ENCODE results near the gene FMN1. TPM values are rescaled to one million over a fixed set of nuclear protein-coding genes. Genes with fewer than 3 reads are reported as not detected.

Gene FMN1
- polyA plus RNA-seq, 3 donors: 0.55 to 1.1 (median 1.0) TPM

DNA sequence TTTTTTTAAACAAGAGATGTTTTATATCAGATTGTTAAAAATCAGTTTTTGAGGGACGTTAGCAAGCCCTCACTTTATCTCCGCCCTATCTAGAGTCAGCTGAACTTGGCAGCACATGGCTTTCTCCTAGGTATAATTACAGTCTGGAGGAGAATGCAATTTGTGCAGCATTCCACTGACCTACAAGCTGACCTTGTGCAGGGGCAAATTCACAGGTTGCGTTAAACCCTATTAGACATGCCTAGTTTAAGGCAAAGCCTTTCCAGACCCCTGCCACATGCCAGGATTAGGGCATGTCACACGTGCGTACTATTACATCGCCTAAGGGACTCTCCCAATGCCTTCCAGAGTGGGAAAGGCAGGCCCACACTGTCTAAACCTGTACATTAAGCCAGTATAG is 252.7 kb downstream of the FMN1 start:
- no peak overlapping the region for H3K27ac ChIP-seq (ENCODE audit: low read depth, low read length)
- 65 to 84% (median 79%) methylated on average over 6 of the region's 6 CpGs for WGBS, 3 donors

DNA sequence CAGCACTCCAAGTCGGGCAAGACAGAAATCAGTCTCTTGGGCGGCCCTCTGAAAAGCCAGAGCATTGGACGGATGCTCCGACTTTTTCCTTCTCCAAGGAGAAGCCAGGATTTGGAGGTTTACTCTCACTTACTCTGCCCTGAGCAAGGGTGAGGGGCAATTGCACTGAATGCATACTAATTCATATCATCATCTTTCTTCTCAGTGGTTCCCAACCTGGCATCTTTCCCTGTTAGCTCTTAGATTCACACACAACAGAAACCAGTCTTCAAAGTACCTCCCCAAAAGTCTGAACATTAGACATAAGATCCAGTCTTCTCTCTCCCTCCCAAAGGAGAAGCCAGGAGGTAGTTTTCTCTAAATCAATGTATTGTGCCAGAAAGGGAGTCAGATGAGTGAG is 257.5 kb downstream of the FMN1 start:
- no peak overlapping the region for H3K27ac ChIP-seq (ENCODE audit: low read depth, low read length)
- WGBS, 3 donors: 83 to 92% (median 89%) methylated on average over 4 of the region's 4 CpGs

DNA sequence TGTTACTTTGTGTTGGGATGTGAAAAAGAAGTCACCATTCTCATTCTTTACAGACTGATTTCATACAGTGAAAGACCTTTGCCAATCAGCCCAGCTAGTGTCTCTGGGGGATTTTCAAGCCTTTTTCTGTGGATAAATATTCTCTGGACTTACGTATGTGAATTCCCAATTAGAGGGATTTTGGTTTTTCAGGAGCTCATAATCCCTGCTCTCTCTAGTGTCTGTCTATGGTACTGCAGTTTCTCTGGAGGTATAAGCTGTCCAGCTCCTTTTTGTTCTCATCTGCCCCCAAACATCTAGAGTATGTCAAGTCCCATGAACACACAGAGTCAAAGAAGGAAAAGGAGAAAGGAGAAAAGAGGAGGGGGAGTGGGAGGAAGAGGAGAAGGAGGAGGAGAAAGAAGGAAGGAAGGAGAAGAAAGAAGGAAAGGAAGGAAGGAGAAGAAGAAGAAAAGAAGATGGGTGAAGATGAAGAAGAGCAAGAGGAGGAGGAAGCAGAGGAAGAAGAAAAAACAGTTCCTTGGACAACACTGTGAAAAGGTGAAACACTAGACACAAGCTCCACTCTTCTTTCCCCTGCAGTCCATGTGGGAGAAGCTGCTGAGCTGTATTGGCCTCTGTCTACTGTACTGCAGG is 258.1 kb downstream of the FMN1 start:
- WGBS, 3 donors: 36 to 41% (median 41%) methylated on average over 1 of the region's 1 CpG
- H3K27ac ChIP-seq (ENCODE audit: low read depth, low read length): no peak overlapping the region

DNA sequence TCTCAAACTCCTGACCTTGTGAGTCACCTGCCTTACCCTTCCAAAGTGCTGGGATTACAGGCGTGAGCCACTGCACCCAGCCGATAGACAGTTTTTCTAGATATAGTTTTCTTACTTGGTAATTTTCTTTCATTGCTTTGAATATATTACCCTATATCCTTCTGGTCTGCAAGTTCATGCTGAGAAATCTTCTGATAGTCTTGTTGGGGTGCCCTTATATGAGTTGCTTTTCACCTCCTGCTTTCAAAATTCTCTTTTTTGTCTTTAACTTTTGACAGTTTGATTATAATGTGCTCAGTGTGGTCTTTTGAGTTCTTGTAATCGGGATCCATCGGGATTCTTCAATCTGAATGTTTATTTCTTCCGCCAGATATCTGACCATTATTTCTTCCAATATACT is 259.4 kb downstream of the FMN1 start:
- WGBS, 3 donors: 96 to 99% (median 98%) methylated on average over 5 of the region's 5 CpGs
- H3K27ac ChIP-seq (ENCODE audit: low read depth, low read length): no peak overlapping the region

DNA sequence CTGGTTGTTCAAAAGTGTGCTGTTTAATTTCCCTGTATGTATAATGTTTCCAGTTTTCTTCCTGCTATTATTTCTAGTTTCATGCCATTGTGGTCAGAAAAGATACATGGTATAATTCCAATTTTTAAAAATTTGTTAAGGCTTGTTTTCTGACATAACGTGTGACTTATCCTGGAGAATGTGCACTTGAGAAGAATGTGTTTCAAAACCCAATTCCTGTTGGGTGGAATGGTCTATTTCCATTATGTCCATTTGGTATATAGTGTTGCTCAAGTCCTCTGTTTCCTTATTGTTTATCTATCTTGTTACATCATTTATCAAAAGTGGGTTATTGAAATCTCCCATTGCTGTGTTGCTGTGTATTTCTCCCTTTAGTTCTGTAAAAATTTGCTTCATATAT is 261.3 kb downstream of the FMN1 start:
- WGBS, 3 donors: 94 to 98% (median 98%) methylated on average over 1 of the region's 1 CpG
- no peak overlapping the region for H3K27ac ChIP-seq (ENCODE audit: low read depth, low read length)

DNA sequence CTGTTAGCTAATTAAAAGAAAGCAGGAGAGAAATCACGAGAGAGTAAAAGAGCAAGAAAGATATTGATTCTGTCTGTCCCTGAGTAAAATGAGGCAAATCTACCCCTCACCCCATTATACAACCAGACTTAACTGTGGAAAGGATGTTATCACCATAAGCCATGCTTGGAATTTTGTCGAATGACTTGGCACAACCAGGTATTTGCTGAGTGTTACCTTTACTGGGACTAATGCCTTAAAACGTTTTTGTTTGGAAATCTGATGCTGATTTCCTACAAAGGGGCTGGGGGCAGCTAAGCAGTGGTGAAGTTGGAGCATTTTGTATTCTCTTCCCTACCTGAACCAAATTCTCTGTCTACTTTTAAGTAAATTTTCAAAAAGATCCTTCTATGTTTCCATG is 265.6 kb downstream of the FMN1 start:
- WGBS, 3 donors: 30 to 64% (median 51%) methylated on average over 3 of the region's 3 CpGs
- H3K27ac ChIP-seq (ENCODE audit: low read depth, low read length): no peak overlapping the region

DNA sequence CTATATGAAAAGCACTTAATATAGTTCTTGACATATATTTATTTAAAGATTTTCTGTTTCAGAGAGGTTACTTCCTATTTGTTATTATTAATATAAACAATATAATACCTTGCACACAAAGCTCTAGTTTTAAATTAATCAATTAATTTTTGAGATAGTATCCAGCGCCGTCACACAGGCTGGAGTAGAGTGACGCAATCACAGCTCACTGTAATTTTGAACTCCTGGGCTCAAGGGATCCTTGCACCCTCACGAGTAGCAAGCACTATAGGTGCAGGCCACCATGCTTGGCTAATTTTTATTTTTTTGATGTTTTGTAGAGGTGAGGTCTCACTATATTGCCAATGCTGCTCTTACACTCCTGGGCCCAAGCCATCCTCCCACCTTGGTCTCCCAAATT is 267.4 kb downstream of the FMN1 start:
- no peak overlapping the region for H3K27ac ChIP-seq (ENCODE audit: low read depth, low read length)
- WGBS, 3 donors: 68 to 91% (median 81%) methylated on average over 4 of the region's 4 CpGs

DNA sequence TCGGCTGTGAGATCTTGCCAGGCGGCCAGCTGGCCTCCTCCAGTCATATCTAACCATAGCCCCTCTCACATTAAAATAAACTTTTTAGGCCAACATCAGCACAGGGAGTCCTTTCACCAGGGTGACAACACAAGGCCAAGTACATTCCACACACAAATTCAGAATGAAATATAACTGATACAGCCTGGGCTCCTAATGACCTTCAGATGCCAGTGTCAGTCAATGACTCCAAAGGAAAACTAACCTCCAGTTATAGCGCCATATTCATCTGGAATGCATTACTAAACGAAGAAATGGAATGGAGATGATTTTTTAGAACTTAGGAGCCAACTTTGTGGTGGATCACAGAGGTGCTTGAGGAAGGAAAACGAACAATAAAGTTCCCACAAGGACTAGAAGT is 271.3 kb downstream of the FMN1 start:
- WGBS, 3 donors: 81 to 83% (median 82%) methylated on average over 5 of the region's 5 CpGs
- H3K27ac ChIP-seq (ENCODE audit: low read depth, low read length): no peak overlapping the region

DNA sequence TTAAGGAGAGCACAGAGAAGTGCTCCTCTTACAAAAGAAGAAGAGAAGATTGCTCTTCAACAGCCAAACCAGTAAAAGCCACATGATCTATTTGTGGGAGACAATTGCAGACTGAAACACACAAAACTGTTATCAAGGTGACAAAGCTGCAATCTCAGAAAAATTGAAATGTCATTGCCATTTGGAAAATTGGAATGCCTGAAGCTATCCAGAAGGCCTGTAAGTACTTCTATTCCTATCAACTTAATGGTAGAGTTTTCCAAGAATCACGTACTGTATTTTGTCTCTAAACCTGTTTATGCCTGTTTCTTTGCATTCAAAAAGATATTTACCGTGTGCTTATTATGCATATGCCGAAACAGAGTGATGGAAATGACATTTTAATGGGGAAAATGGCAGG is 272.0 kb downstream of the FMN1 start:
- 54 to 91% (median 72%) methylated on average over 3 of the region's 3 CpGs for WGBS, 3 donors

DNA sequence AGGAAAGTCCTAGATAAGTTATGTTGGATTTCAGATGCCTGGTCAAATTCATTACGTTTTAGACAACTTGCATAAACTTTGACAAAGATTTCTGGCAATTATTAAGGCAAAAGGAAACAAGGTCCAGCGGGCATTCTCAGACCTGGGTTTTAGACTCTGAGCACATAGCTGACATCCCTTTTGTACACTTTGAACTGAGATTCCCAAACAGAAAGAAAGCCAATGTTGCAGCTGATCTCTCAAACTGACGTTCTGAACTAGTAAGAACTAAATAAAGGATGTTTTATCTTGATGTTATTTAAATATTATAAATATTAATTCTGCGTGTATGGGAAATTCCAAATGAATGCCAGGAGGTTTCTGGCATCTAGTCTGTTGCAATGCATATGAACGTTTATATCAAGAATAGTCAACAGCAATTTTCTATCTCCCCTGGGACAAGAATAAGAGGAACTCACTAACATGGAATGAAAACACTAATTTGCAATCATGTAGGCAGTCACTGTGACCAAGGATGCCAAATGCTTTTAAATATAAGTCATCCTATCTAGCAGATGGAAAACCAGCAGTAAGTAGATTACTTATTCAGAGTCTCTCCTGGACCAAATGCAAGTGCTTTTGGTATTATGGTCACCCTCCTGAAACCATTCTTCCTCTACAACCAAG is 274.6 kb downstream of the FMN1 start:
- no peak overlapping the region for H3K27ac ChIP-seq (ENCODE audit: low read depth, low read length)
- 52 to 64% (median 53%) methylated on average over 5 of the region's 5 CpGs for WGBS, 3 donors

More for the DNA sequence above, 272.0 kb downstream of the FMN1 start:
- H3K27ac ChIP-seq (ENCODE audit: low read depth, low read length): no peak overlapping the region

DNA sequence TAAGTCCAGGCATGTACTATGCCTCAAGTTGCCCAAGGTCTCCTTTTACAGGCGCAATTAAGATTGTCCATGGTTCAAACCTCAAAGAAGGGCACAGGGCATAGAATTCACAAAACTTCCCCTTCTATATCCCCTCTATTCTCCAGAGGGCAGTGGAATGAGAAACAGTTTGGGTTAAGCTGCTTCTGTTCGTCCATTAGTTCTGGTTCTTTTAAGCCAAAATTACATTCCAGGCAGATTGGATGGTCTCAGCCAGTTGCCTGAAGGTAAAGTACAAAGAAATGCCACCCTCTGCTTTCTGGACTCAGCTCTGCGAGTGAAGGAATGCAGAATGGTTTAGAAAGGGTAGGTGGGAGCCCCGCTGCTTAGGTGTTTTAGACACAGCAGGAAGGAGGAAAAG is 276.0 kb downstream of the FMN1 start:
- 60 to 93% (median 77%) methylated on average over 4 of the region's 4 CpGs for WGBS, 3 donors

DNA sequence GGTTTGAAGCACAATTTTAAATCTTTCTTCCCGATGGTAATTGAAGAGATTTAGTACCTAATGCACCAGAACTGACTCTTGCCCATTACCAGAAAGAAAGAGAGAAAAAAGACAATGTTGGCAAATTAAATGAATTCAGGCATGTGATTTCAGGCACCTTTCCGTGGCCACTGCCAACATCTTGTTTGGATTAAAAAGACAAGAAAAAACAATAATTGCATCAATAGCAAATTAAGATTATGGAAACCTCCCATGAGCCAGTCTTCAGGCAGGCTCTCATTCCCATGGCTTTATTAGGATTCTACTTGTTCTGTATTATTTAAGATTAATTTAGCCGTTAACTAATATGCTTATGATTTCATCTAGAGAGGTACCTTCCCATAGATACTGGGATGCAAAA is 283.7 kb downstream of the FMN1 start:
- no peak overlapping the region for H3K27ac ChIP-seq (ENCODE audit: low read depth, low read length)
- 78 to 94% (median 93%) methylated on average over 3 of the region's 3 CpGs for WGBS, 3 donors

More for the DNA sequence above, 276.0 kb downstream of the FMN1 start:
- H3K27ac ChIP-seq (ENCODE audit: low read depth, low read length): no peak overlapping the region

DNA sequence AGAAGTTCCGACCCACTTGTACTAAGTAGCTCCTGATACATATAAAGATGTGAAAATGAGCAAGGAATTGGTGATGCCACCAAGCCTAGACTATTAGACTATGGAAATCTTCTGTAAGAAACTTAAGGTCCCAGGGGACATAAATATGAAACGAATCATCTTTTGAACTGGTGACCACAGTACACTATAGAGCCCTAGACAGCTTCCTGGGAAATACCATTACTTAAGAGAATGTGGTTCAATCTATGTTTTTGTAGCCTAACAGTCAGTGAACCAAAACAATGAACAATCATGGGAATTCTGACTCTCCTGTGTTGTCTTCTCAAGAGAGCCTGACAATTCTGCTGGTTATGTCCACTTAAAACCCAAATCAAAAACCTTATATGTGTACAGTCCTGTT is 285.1 kb downstream of the FMN1 start:
- WGBS, 3 donors: 74 to 90% (median 85%) methylated on average over 2 of the region's 2 CpGs
- H3K27ac ChIP-seq (ENCODE audit: low read depth, low read length): no peak overlapping the region

DNA sequence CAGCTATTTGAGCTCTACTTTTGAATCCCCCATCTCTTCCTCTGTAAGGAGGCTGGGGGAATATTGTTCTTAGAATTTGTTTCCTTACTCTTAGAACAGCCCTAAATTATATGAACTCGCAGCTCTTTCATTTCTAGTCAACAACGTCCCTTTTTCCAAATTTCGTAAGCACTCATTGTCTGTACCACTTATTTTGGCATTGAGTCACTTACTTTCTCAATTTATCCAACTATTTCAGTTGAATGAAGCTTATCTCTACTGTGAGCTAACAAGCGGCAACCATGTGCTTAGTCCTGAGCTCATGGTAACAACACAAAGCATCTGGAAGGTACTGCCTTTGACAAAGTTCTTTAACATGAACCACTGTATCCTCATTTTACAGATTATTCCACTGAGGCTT is 285.6 kb downstream of the FMN1 start:
- no peak overlapping the region for H3K27ac ChIP-seq (ENCODE audit: low read depth, low read length)
- WGBS, 3 donors: 63 to 86% (median 69%) methylated on average over 4 of the region's 4 CpGs

DNA sequence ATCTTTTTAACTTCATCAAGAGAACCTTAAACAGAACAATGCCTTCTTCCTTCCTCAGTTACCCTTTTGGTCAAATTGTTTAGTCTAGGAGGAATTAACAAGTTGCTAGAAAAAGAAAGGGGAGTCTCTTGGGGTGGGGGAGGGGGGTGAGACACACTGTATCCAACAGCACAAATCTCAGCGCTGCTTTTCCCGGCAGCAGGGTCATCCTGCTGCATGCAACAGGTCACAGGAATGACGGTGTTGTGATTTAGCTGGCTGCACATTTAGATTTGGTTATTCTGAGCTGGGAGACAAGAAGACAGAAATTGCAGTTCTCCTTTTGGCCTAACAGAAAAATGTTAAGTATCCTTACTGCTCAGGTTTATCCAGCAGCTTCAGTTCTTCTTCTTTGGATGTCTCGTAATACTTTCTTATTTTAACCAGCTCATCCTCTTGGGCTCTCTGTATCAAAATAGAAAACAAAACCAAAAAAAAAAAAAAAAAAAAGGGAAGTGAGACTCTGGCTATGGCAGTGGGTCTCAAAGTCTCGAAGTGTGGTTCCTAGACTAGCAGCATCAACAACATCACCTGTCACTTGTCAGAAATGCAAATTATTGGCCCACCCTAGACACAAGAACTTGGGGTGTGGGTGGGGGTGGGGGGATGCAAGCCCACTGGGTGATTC is 286.2 kb downstream of the FMN1 start:
- 33 to 75% (median 40%) methylated on average over 5 of the region's 5 CpGs for WGBS, 3 donors
- no peak overlapping the region for H3K27ac ChIP-seq (ENCODE audit: low read depth, low read length)

DNA sequence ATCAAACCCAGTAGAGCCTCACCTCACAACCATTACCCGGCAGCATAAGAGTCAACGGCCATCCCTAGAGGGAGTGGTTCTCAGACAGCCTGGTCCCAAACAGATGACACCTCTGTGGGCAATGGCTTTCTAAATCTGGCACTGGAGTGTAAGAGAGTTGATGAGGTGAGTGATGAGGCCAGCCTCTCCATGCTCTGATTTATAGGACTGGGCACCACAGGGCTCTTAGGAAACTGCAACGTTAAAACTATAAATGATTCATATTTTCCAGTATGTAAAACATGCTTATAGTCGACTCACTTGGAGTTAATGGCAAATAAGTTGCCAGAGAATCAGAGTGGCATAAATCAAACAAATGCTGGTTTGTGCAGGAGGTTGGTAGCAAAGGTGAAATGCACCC is 289.0 kb downstream of the FMN1 start:
- 82 to 88% (median 87%) methylated on average over 4 of the region's 4 CpGs for WGBS, 3 donors

DNA sequence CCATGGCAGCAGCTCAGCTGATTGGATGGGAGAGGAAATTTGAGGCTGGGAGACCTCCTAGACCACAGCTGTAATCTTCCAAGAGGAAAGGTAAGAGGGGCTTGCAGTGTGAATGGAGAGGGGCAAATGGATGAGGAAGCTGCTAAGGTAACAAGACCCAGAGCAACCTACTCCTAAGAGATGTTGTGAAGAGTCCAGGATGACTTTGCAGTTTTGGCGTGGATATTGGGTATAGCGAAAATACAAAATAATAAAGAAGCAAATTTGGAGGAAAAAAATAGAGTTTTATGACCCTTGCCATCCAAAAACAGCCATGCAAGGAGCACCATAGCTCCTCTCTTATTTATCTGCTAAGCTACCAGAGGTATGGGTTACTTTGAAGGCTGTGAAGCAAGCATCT is 290.1 kb downstream of the FMN1 start:
- 74 to 89% (median 85%) methylated on average over 2 of the region's 2 CpGs for WGBS, 3 donors

More for the DNA sequence above, 289.0 kb downstream of the FMN1 start:
- no peak overlapping the region for H3K27ac ChIP-seq (ENCODE audit: low read depth, low read length)

DNA sequence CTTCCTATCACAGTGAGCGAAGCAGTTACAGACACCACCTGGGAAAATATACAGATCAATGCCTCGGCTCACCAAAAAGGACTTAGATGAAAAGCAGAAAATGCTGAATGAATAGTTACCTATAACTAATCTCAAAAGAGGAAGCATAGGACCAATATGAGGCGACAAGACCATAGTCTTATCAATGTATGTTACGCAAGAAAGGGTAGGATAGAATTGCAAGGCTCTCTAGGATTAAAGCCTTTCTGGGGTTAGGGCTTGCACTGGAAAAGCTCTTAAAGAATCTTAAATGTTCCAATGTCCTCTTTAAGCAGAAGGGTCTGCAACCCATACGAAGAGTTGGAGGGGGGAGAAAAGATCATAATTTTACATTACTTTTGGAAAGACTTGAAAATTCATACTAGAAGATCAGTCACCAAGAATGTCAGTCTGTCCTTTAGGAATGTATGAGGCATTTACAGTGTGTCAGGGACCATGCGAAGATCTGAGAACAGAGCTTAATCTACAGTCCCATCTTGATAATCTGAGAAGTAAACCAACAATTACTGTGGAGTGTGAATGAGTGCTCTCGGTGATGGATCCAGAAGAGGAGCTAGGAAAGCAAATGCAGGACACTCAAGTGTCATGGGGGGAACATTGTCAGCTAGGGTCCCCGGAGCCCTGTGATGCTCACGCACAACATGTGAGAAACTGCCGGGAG is 290.8 kb downstream of the FMN1 start:
- H3K27ac ChIP-seq (ENCODE audit: low read depth, low read length): no peak overlapping the region
- WGBS, 3 donors: 66 to 83% (median 78%) methylated on average over 10 of the region's 10 CpGs

More for the DNA sequence above, 290.1 kb downstream of the FMN1 start:
- no peak overlapping the region for H3K27ac ChIP-seq (ENCODE audit: low read depth, low read length)

DNA sequence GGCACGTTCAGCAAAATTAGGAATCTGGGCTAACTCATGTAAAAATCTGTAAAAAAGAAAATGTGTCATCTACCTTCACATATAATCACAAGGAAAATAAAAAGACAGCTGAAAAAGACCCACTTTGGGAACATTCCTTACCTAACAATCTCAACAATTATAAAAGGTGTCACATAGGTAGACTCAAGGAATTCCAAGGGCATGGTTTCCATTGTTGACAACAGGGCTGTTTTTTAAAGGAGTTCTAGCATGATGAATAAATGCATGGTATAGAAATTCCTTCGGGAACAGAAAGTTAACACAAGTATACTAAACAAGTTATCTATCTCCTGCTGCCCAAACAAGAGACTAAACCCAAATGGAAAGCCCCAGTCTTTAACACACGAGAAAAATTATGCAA is 292.5 kb downstream of the FMN1 start:
- no peak overlapping the region for H3K27ac ChIP-seq (ENCODE audit: low read depth, low read length)
- WGBS, 3 donors: 65 to 79% (median 71%) methylated on average over 3 of the region's 3 CpGs

Measured in adipose tissue (tissue), 3 donors.